CD4-positive, alpha-beta memory T cell (primary cell): ENCODE data around the gene ZMIZ1. TPM values are rescaled to one million over a fixed set of nuclear protein-coding genes. Genes with fewer than 3 reads are reported as not detected.

Source experiments
- CTCF ChIA-PET: fragments of 350-600 bp; sonication (Branson Sonifier 250); formaldehyde crosslinking; loops from one replicate; lab custom pipeline; 2021; ENCODE audit warnings: inconsistent platforms; ENCODE audit not compliant: partially characterized antibody; lab: Charles Lee
- POLR2A ChIA-PET: fragments of 350-600 bp; sonication (Branson Sonifier 250); formaldehyde crosslinking; loops from one replicate; lab custom pipeline; 2021; ENCODE audit not compliant: partially characterized antibody; lab: Charles Lee
- DNase-seq, 5 donors: peaks; one replicate each; pipeline versions ENCODE4 v3.0.0 to v3.0.0-alpha.2; 2020 to 2022; ENCODE audit warnings: mixed read lengths in 1 of 5
- H3K27ac ChIP-seq: one replicate; pipeline ENCODE4 v1.7.0; 2013; ENCODE audit warnings: low read depth, low read length
- H3K27me3 ChIP-seq: 2 replicates; pipeline ENCODE4 v1.7.0; 2013; ENCODE audit warnings: mild to moderate bottlenecking, low read length, moderate library complexity; ENCODE audit not compliant: insufficient read depth
- H3K36me3 ChIP-seq: 2 replicates; pipeline ENCODE4 v1.7.0; 2013; ENCODE audit warnings: mild to moderate bottlenecking, low read length, moderate library complexity; ENCODE audit not compliant: insufficient read depth
- H3K4me1 ChIP-seq: 2 replicates; pipeline ENCODE4 v1.7.0; 2013; ENCODE audit warnings: mild to moderate bottlenecking, low read length, moderate library complexity; ENCODE audit not compliant: insufficient read depth
- H3K4me3 ChIP-seq, 2 donors: one replicate each; pipeline ENCODE4 v1.7.0; 2013; ENCODE audit warnings: low read length in 2 of 2, mild to moderate bottlenecking in 1 of 2
- H3K9me3 ChIP-seq, 2 donors: one replicate each; pipeline ENCODE4 v1.7.0; 2013; ENCODE audit warnings: low read length in 2 of 2, control low read depth in 1 of 2; ENCODE audit not compliant: control insufficient read depth in 1 of 2
- H3K27ac Mint-ChIP-seq, 7 donors: one replicate each; pipeline ENCODE4 v1.8.0; 2020 to 2021; ENCODE audit warnings: mixed read lengths in 7 of 7, mild to moderate bottlenecking in 6 of 7, inconsistent platforms in 3 of 7, moderate library complexity in 3 of 7
- H3K27me3 Mint-ChIP-seq, 2 donors: one replicate each; pipeline ENCODE4 v1.8.0; 2020 to 2021; ENCODE audit warnings: mixed read lengths in 2 of 2
- H3K36me3 Mint-ChIP-seq, 2 donors: one replicate each; pipeline ENCODE4 v1.8.0; 2020 to 2021; ENCODE audit warnings: mixed read lengths in 2 of 2, inconsistent platforms in 1 of 2, mild to moderate bottlenecking in 1 of 2
- H3K4me1 Mint-ChIP-seq, 4 donors: one replicate each; pipeline ENCODE4 v1.8.0; 2020 to 2021; ENCODE audit warnings: mixed read lengths in 4 of 4, mild to moderate bottlenecking in 1 of 4
- H3K4me3 Mint-ChIP-seq, 8 donors: one replicate each; pipeline ENCODE4 v1.8.0; 2020 to 2021; ENCODE audit warnings: mixed read lengths in 8 of 8, mild to moderate bottlenecking in 7 of 8, moderate library complexity in 6 of 8, inconsistent platforms in 3 of 8
- H3K9me3 Mint-ChIP-seq, 8 donors: one replicate each; pipeline ENCODE4 v1.8.0; 2020 to 2021; ENCODE audit warnings: mixed read lengths in 8 of 8, mild to moderate bottlenecking in 5 of 8, inconsistent platforms in 3 of 8, moderate library complexity in 1 of 8
- intact Hi-C: fragments of 100-400 bp; cut with micrococcal nuclease; formaldehyde crosslinking; loops from one replicate; pipeline ENCODE4 v1.15.1; 2023
- polyA plus RNA-seq, 2 donors: library from polyadenylated mRNA; unstranded; fragments of 300-500 nt; fragmentation: Illumina TruSeq; gene quantifications; one replicate each; pipeline ENCODE4 v1.2.3, GENCODE V29; 2021
- total RNA-seq, 2 experiments: library from RNA; stranded (reverse); gene quantifications; one replicate each; pipeline ENCODE4 v1.2.3, GENCODE V29; 2021

The ZMIZ1 gene
- total and polyA plus RNA-seq, 4 experiments from 2014 or later, result 0.58 to 25.4 (median 14.0) TPM

GRCh38 chr10:79344502-79345195, 275.9 kb downstream of the ZMIZ1 start:
- H3K4me3 ChIP-seq, result no peak overlapping the region
- Mint-ChIP-seq H3K27ac (peak overlapping the region in 1 of 7 donors; percentile 18), H3K4me3 (no peak overlapping the region), H3K27me3 (no peaks in the 10 kb centered on the region), H3K9me3 (no peaks in the 10 kb centered on the region), H3K4me1 (peaks cover 10 to 25% (median 18%) of the 10 kb centered on the region in 4 donors), H3K36me3 (peaks cover 2 to 9% of the 10 kb centered on the region in 2 donors)
- no peak overlapping the region for H3K27ac ChIP-seq
- ChIA-PET POLR2A (interaction anchor here (1.3 to 7.0 kb wide), 5 partner anchors 10 to 58 kb away, joined by 3 to 80 read pairs (median 9); no protein-coding TSS in a partner anchor), CTCF (interaction anchor here (1.2 to 5.6 kb wide), 10 partner anchors 8 to 42 kb away, joined by 3 to 57 read pairs (median 8); no protein-coding TSS in a partner anchor)
- no peaks in the 10 kb centered on the region for H3K9me3 ChIP-seq
- H3K4me1 ChIP-seq, result peaks cover 39% of the 10 kb centered on the region
- intact Hi-C loops, result no loop called here
- H3K27me3 ChIP-seq, result no peaks in the 10 kb centered on the region
- no peak for DNase-seq
- peaks cover 13% of the 10 kb centered on the region for H3K36me3 ChIP-seq

DNA sequence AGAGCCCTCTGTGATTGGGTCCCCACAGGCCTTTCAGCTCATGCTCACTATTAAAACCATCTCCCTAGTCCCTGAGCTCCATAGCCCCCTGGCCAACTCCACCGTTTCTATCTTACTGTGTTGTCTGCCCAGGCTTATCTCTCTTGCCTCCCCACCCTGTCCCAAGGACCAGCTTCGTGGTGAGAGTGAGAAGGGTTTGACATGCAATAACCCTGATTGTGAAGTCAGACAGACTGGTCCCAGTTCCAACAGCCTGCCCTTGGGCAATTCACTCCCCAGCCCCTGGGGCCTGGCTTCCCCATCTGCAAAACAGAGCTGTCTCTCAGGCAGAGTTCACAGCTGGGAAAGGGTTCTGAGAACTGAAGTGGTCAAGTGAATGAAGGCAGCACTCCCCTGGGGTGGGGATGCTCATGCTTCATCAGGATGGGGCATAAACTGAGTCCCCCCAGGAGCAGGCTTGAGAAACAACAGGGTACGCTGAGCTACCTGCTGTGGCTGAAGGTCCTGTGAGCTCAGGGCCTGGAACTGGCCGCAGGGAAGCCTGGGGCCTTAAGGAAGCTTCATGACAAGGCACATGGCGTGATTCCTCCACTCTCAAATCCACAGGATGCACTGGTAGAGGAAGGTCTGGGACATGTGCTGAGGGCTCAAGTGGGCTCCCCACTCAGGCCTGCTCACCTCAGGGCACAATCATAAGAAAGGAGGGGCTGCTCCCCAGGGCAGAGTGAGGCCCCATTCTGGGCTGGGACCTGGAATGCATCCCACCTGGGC, 276.7 kb downstream of the ZMIZ1 start:
- Histone ChIP-seq H3K4me3 (no peak overlapping the region), H3K4me1 (peaks cover 43% of the 10 kb centered on the region), H3K36me3 (peaks cover 21% of the 10 kb centered on the region), H3K27me3 (no peaks in the 10 kb centered on the region), H3K9me3 (no peaks in the 10 kb centered on the region), H3K27ac (no peak overlapping the region)
- H3K9me3 Mint-ChIP-seq, result no peaks in the 10 kb centered on the region
- H3K4me3 Mint-ChIP-seq, result no peak overlapping the region
- peaks cover 9 to 16% of the 10 kb centered on the region in 2 donors for H3K36me3 Mint-ChIP-seq
- H3K27ac Mint-ChIP-seq, result peak overlapping the region in 1 of 7 donors; percentile 18
- ChIA-PET CTCF (interaction anchor here (1.2 to 5.6 kb wide), 12 partner anchors 8 to 59 kb away, joined by 3 to 57 read pairs (median 12); no protein-coding TSS in a partner anchor), POLR2A (interaction anchor here (1.3 to 7.0 kb wide), 6 partner anchors 11 to 59 kb away, joined by 3 to 80 read pairs (median 8); no protein-coding TSS in a partner anchor)
- no peak for DNase-seq
- no peaks in the 10 kb centered on the region for H3K27me3 Mint-ChIP-seq
- peaks cover 13 to 32% (median 24%) of the 10 kb centered on the region in 4 donors for H3K4me1 Mint-ChIP-seq
- intact Hi-C loops, result no loop called here

- Mint-ChIP-seq H3K36me3 (peaks cover 12 to 19% of the 10 kb centered on the region in 2 donors), H3K27ac (peak overlapping the region in 4 of 7 donors; percentile 31 to 74 (median 58)), H3K9me3 (no peaks in the 10 kb centered on the region), H3K4me3 (peak overlapping the region in 2 of 8 donors; percentile 32 to 67), H3K27me3 (no peaks in the 10 kb centered on the region), H3K4me1 (peaks cover 13 to 32% (median 24%) of the 10 kb centered on the region in 4 donors)
- H3K27me3 ChIP-seq, result no peaks in the 10 kb centered on the region
- peaks cover 43% of the 10 kb centered on the region for H3K4me1 ChIP-seq
- CTCF ChIA-PET, result interaction anchor here (1.2 to 5.6 kb wide), 10 partner anchors 9 to 841 kb away, joined by 3 to 57 read pairs (median 16); no protein-coding TSS in a partner anchor
- POLR2A ChIA-PET, result interaction anchor here (1.2 to 7.0 kb wide), 7 partner anchors 15 to 60 kb away, joined by 3 to 80 read pairs (median 7); no protein-coding TSS in a partner anchor
- H3K27ac ChIP-seq, result no peak overlapping the region
- H3K9me3 ChIP-seq, result no peaks in the 10 kb centered on the region
- no peak overlapping the region for H3K4me3 ChIP-seq
- DNase-seq, result no peak
- intact Hi-C loops, result no loop called here
- peaks cover 26% of the 10 kb centered on the region for H3K36me3 ChIP-seq
Observed at GRCh38 chr10:79346012-79346340, 277.2 kb downstream of the ZMIZ1 start.

DNA sequence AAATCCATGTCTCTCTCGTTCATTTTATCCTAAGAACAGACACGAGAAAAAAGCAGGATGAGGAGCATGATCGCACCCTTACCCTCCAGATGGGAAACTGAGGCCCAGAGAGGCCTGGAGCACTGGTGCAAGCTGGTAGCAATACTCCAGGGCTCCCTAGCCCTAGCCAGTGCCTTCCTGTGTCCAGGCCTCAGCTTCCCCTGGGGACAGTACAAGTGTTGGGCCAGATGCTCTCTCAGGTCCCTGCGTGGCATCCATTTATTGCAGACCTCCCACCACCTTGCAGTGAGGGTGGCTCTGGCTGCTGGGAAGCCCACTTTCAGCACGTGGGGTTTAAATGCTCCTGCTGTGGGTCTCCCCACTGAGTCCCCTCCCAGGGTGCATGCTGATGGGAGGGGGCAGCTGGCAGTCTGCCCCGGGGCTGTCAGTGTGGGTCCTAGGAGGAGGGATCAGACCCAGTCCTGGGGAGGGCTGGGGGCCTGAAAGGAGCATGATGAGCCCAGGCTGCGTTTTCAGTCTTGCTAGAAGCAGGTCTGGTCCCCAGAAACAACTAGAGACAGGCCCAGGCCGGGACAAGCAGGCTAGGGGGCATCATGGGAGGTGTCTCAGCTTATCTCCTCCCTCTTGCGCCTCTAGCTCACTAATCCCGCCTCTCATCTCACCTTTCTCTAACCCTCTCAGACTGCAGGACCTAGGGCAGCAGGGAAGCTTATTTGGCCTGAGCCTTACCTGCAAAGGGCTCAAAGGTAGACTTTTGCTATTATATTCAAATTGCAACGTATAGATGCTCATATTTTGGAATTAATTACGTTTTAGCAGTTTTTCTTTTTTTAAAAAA, 277.8 kb downstream of the ZMIZ1 start:
- peaks cover 43% of the 10 kb centered on the region for H3K4me1 ChIP-seq
- no peak for DNase-seq
- intact Hi-C loops, result loop anchor here (1.0 kb wide), 6 partner anchors 23 to 1043 kb away; no protein-coding TSS in a partner anchor

DNA sequence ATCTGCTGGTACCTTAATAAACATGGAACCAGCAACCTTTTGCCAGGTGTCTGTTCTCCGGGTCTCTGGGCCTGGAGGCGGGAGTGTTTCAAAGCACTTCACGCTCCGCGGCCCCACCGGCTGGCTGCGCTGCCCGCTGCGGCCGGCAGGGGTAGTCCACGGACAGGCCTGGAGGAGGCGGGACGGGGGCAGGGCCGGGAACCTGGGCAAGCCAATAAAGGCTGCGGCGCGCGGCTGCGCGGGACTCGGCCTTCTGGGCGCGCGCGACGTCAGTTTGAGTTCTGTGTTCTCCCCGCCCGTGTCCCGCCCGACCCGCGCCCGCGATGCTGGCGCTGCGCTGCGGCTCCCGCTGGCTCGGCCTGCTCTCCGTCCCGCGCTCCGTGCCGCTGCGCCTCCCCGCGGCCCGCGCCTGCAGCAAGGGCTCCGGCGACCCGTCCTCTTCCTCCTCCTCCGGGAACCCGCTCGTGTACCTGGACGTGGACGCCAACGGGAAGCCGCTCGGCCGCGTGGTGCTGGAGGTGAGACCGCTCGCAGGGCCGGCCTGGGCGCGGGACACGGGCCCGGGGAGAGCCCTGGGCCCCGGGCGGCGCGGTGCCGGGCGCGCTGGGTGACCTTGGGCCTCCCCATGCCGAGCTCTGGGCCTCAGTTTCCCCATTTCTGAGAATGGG, 278.6 kb downstream of the ZMIZ1 start, which contains the start of gene PPIF:
Gene PPIF, plus strand, starts transcription at position 244 of the 668 bp plus-strand sequence. Its CDS starts 80 bp downstream, at position 324.
- Mint-ChIP-seq H3K36me3 (peaks cover 23 to 31% of the 10 kb centered on the region in 2 donors), H3K27me3 (no peaks in the 10 kb centered on the region), H3K4me1 (peaks cover 13 to 32% (median 23%) of the 10 kb centered on the region in 4 donors), H3K9me3 (no peaks in the 10 kb centered on the region), H3K4me3 (peak within 1 kb of the TSS; percentile 77 to 84 (median 82)), H3K27ac (peak within 1 kb of the TSS; percentile 83 to 95 (median 92))
- no peaks in the 10 kb centered on the region for H3K9me3 ChIP-seq
- ChIA-PET POLR2A (interaction anchor here (1.1 to 7.0 kb wide), 12 partner anchors 11 to 105 kb away, joined by 3 to 80 read pairs (median 6); partner anchors contain the start of gene ZCCHC24), CTCF (interaction anchor here (0.7 to 5.6 kb wide), 18 partner anchors 10 to 840 kb away, joined by 3 to 57 read pairs (median 7); partner anchors contain the start of gene ZCCHC24)
- H3K4me1 ChIP-seq, result peaks cover 43% of the 10 kb centered on the region
- peaks cover 36% of the 10 kb centered on the region for H3K36me3 ChIP-seq
- H3K27ac ChIP-seq, result peak within 1 kb of the TSS; percentile 72
- DNase-seq, result peak; percentile 85 to 92 (median 89)
- intact Hi-C loops, result loop anchor here (1.0 kb wide), 6 partner anchors 24 to 1044 kb away; no protein-coding TSS in a partner anchor
- H3K4me3 ChIP-seq, result peak within 1 kb of the TSS; percentile 47 to 79
- no peaks in the 10 kb centered on the region for H3K27me3 ChIP-seq

More for the DNA sequence above, 277.8 kb downstream of the ZMIZ1 start:
- ChIA-PET CTCF (interaction anchor here (0.7 to 5.6 kb wide), 12 partner anchors 10 to 841 kb away, joined by 3 to 57 read pairs (median 10); no protein-coding TSS in a partner anchor), POLR2A (interaction anchor here (1.2 to 7.0 kb wide), 6 partner anchors 15 to 60 kb away, joined by 3 to 80 read pairs (median 6); no protein-coding TSS in a partner anchor)
- H3K27me3 Mint-ChIP-seq, result no peaks in the 10 kb centered on the region
- no peaks in the 10 kb centered on the region for H3K9me3 ChIP-seq
- no peaks in the 10 kb centered on the region for H3K9me3 Mint-ChIP-seq
- peak overlapping the region in 3 of 7 donors; percentile 56 to 79 (median 59) for H3K27ac Mint-ChIP-seq
- peak overlapping the region in 6 of 8 donors; percentile 33 to 68 (median 48) for H3K4me3 Mint-ChIP-seq
- H3K4me3 ChIP-seq, result peak overlapping the region in 1 of 2 donors; percentile 29
- peaks cover 17 to 25% of the 10 kb centered on the region in 2 donors for H3K36me3 Mint-ChIP-seq
- H3K27me3 ChIP-seq, result no peaks in the 10 kb centered on the region
- H3K36me3 ChIP-seq, result peaks cover 29% of the 10 kb centered on the region
- H3K4me1 Mint-ChIP-seq, result peaks cover 13 to 32% (median 24%) of the 10 kb centered on the region in 4 donors
- H3K27ac ChIP-seq, result peak overlapping the region; percentile 72
